Measurements from ENCODE around the gene DHRS7B. TPM values are rescaled to one million over a fixed set of nuclear protein-coding genes. Genes with fewer than 3 reads are reported as not detected.
"Not testable (repeated sequence)": the region's sequence is repeated elsewhere in the genome, so short reads cannot be mapped to it uniquely, and the experiment has no call there.

Gene DHRS7B
- total RNA-seq, 1 experiment from 2014 or later: 9.4 TPM

DNA sequence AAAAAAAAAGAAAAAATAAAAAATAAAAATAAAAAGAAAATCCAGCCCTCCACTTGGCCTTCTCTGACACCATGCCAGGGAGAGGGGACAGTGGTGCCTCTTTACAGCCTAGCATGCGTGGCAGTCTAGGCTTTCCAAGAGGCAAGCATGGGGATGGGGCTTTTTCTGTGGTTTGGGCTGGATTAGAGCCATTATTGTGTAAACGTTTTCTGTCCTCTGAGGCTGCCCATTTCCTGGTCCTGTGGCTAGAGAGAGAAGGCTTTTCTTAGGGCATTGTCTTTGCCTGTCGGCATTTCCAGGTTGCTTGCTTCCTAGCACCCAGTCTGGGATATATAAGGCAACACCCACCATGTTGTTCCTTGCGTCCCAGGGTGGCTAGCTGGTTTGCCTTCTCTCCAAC is 2.7 kb upstream of the DHRS7B start:
- H3K4me3 ChIP-seq (ENCODE audit: low read depth in 2 of 2, low read length in 2 of 2): no peak overlapping the region
- intact Hi-C loops (cut with micrococcal nuclease; ENCODE audit: unreplicated experiment): loop anchor here (10.0 kb wide), 2 partner anchors 91 to 161 kb away; partner anchors contain the start of genes MAP2K3 and TMEM11
- ATAC-seq: no peak
- H3K9me3 ChIP-seq (ENCODE audit: control insufficient read depth, insufficient read depth, low read depth, low read length): no peaks in the 10 kb centered on the region
- no peaks in the 10 kb centered on the region for H3K27me3 ChIP-seq (ENCODE audit: control insufficient read depth, insufficient read depth, low read length)
- DNase-seq (ENCODE audit: low read depth, low spot score): no peak
- CTCF ChIA-PET: interaction anchor here (0.7 kb wide), 2 partner anchors 27 to 84 kb away, joined by 3 to 4 read pairs; no protein-coding TSS in a partner anchor
- BruUV-seq (replicated peaks): no TSS peak
- H3K4me1 ChIP-seq (ENCODE audit: control insufficient read depth, insufficient read depth, low read length): peaks cover 12% of the 10 kb centered on the region
- POLR2A ChIA-PET: no interaction called here
- no peak overlapping the region for H3K27ac ChIP-seq (ENCODE audit: low read length)
- TF ChIP-seq TCF7L2 (IDR thresholded peaks at IDR 0.05; ENCODE audit: low read depth, low read length) (no peak), SIN3A (IDR thresholded peaks at IDR 0.05; ENCODE audit: borderline replicate concordance, insufficient read depth, low read depth, low read length) (no peak), POLR2AphosphoS5 (IDR thresholded peaks at IDR 0.05; ENCODE audit: low read depth, low read length) (no peak)
- TF ChIP-seq, protein P1, sequence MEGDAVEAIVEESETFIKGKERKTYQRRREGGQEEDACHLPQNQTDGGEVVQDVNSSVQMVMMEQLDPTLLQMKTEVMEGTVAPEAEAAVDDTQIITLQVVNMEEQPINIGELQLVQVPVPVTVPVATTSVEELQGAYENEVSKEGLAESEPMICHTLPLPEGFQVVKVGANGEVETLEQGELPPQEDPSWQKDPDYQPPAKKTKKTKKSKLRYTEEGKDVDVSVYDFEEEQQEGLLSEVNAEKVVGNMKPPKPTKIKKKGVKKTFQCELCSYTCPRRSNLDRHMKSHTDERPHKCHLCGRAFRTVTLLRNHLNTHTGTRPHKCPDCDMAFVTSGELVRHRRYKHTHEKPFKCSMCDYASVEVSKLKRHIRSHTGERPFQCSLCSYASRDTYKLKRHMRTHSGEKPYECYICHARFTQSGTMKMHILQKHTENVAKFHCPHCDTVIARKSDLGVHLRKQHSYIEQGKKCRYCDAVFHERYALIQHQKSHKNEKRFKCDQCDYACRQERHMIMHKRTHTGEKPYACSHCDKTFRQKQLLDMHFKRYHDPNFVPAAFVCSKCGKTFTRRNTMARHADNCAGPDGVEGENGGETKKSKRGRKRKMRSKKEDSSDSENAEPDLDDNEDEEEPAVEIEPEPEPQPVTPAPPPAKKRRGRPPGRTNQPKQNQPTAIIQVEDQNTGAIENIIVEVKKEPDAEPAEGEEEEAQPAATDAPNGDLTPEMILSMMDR (IDR thresholded peaks at IDR 0.05): no peak
- TF ChIP-seq, protein P2, sequence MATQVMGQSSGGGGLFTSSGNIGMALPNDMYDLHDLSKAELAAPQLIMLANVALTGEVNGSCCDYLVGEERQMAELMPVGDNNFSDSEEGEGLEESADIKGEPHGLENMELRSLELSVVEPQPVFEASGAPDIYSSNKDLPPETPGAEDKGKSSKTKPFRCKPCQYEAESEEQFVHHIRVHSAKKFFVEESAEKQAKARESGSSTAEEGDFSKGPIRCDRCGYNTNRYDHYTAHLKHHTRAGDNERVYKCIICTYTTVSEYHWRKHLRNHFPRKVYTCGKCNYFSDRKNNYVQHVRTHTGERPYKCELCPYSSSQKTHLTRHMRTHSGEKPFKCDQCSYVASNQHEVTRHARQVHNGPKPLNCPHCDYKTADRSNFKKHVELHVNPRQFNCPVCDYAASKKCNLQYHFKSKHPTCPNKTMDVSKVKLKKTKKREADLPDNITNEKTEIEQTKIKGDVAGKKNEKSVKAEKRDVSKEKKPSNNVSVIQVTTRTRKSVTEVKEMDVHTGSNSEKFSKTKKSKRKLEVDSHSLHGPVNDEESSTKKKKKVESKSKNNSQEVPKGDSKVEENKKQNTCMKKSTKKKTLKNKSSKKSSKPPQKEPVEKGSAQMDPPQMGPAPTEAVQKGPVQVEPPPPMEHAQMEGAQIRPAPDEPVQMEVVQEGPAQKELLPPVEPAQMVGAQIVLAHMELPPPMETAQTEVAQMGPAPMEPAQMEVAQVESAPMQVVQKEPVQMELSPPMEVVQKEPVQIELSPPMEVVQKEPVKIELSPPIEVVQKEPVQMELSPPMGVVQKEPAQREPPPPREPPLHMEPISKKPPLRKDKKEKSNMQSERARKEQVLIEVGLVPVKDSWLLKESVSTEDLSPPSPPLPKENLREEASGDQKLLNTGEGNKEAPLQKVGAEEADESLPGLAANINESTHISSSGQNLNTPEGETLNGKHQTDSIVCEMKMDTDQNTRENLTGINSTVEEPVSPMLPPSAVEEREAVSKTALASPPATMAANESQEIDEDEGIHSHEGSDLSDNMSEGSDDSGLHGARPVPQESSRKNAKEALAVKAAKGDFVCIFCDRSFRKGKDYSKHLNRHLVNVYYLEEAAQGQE (IDR thresholded peaks at IDR 0.05; ENCODE audit: insufficient read depth in 1 of 2, low read depth in 2 of 2, low read length in 1 of 2): no peak
- in situ Hi-C loops (cut with HindIII; ENCODE audit: low pct_unique_long_range_greater_than_20kb, low sequenced_read_pairs): no loop called here
- H3K36me3 ChIP-seq (ENCODE audit: control insufficient read depth, insufficient read depth, low read length): peaks cover 3% of the 10 kb centered on the region; the same call in 1 of the 2 replicates

DNA sequence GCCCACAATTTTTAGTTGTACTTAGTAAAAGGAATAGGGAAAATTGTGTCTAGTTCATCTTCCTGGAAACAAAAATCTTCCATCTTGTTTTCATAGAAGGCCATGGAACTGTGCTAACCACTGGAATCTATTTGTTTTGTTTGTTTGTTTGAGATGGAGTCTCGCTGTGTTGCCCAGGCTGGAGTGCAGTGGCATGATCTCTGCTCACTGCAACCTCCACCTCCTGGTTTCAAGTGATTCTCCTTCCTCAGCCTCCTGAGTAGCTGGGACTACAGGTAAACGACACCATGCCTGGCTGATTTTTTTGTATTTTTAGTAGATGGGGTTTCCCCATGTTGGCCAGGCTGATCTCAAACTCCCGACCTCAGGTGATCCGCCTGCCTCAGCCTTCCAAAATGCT is 2.2 kb upstream of the DHRS7B start:
- CTCF ChIA-PET; H3K9me3 ChIP-seq (ENCODE audit: control insufficient read depth, insufficient read depth, low read depth, low read length); H3K36me3 ChIP-seq (ENCODE audit: control insufficient read depth, insufficient read depth, low read length); POLR2A ChIA-PET; H3K27ac ChIP-seq (ENCODE audit: low read length); H3K4me3 ChIP-seq (ENCODE audit: low read depth in 2 of 2, low read length in 2 of 2); H3K27me3 ChIP-seq (ENCODE audit: control insufficient read depth, insufficient read depth, low read length); in situ Hi-C loops (cut with HindIII; ENCODE audit: low pct_unique_long_range_greater_than_20kb, low sequenced_read_pairs); ATAC-seq; DNase-seq (ENCODE audit: low read depth, low spot score); BruUV-seq (replicated peaks): not testable (repeated sequence)
- peaks cover 12% of the 10 kb centered on the region for H3K4me1 ChIP-seq (ENCODE audit: control insufficient read depth, insufficient read depth, low read length)
- intact Hi-C loops (cut with micrococcal nuclease; ENCODE audit: unreplicated experiment): loop anchor here (10.0 kb wide), 2 partner anchors 90 to 160 kb away; partner anchors contain the start of genes MAP2K3 and TMEM11

DNA sequence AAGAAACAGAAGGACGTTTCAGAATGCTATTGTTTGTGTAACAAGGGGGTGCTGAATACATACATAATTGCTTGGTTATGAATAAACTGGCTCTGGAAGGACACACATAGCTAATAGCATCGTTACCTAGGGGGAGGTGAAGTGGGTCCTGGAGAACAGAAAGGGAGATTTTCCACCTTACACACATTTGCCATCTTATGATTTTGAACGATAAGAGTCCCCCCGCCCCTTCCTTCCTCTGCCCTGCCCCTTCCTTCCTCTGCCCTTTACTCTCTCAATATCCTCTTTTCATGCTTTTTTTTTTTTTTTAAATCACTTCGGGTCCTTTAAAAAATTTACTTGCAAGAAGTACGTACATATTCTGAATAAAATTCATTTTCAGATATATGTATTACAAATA is 902 bp upstream of the DHRS7B start:
- Histone ChIP-seq H3K36me3 (ENCODE audit: control insufficient read depth, insufficient read depth, low read length) (peaks cover 3% of the 10 kb centered on the region; the same call in 1 of the 2 replicates), H3K27me3 (ENCODE audit: control insufficient read depth, insufficient read depth, low read length) (no peaks in the 10 kb centered on the region), H3K27ac (ENCODE audit: low read length) (peak overlapping the region; percentile 90; the same call in 1 of the 2 replicates), H3K9me3 (ENCODE audit: control insufficient read depth, insufficient read depth, low read depth, low read length) (no peaks in the 10 kb centered on the region), H3K4me1 (ENCODE audit: control insufficient read depth, insufficient read depth, low read length) (peaks cover 12% of the 10 kb centered on the region), H3K4me3 (ENCODE audit: low read depth in 2 of 2, low read length in 2 of 2) (peak overlapping the region in 1 of 2 experiments; percentile 82; a peak in 2 of 4 replicates)
- ATAC-seq (no peak), DNase-seq (ENCODE audit: low read depth, low spot score) (no peak)
- intact Hi-C loops (cut with micrococcal nuclease; ENCODE audit: unreplicated experiment): loop anchor here (10.0 kb wide), 2 partner anchors 89 to 159 kb away; partner anchors contain the start of genes MAP2K3 and TMEM11
- in situ Hi-C loops (cut with HindIII; ENCODE audit: low pct_unique_long_range_greater_than_20kb, low sequenced_read_pairs): no loop called here
- ChIA-PET POLR2A (no interaction called here), CTCF (no interaction called here)
- no TSS peak for BruUV-seq (replicated peaks)
- TF ChIP-seq POLR2AphosphoS5 (IDR thresholded peaks at IDR 0.05; ENCODE audit: low read depth, low read length) (no peak), TCF7L2 (IDR thresholded peaks at IDR 0.05; ENCODE audit: low read depth, low read length) (no peak), SIN3A (IDR thresholded peaks at IDR 0.05; ENCODE audit: borderline replicate concordance, insufficient read depth, low read depth, low read length) (no peak)
- TF ChIP-seq, protein P2 (IDR thresholded peaks at IDR 0.05; ENCODE audit: insufficient read depth in 1 of 2, low read depth in 2 of 2, low read length in 1 of 2): no peak
- TF ChIP-seq, protein P1 (IDR thresholded peaks at IDR 0.05): no peak

Data from Panc1 (cell line).